Neural cell (in vitro differentiated cells): ENCODE results near the gene PTPRN2. TPM values are rescaled to one million over a fixed set of nuclear protein-coding genes. Genes with fewer than 3 reads are reported as not detected.

Experiments used
- H2AFZ ChIP-seq: fragments of 200-600, 300-800 bp; sonication (generic), shearing (Covaris generic); 2 replicates; pipeline ENCODE4 v1.6.0; 2014; ENCODE audit warnings: low read depth, mild to moderate bottlenecking, antibody characterized with exemption, low read length, moderate library complexity
- H3F3A ChIP-seq: fragments of 200-600 bp; shearing (Covaris generic); 2 replicates; pipeline ENCODE4 v1.6.1; 2016; ENCODE audit warnings: mild to moderate bottlenecking, moderate library complexity, mixed read lengths, antibody characterized with exemption, low read length; ENCODE audit not compliant: insufficient read depth, poor library complexity, severe bottlenecking
- H3K27ac ChIP-seq: fragments of 200-600, 300-800 bp; sonication (generic), shearing (Covaris generic); 2 replicates; pipeline ENCODE4 v1.5.1; 2014; ENCODE audit warnings: mild to moderate bottlenecking, low read length, moderate library complexity
- H3K27me3 ChIP-seq: fragments of 300-800, 200-600 bp; sonication (generic), shearing (Covaris generic); 2 replicates; pipeline ENCODE4 v1.6.0; 2014; ENCODE audit warnings: mild to moderate bottlenecking, low read depth, low read length, moderate library complexity; ENCODE audit not compliant: insufficient read depth
- H3K36me3 ChIP-seq: fragments of 300-800, 200-600 bp; sonication (generic), shearing (Covaris generic); 2 replicates; pipeline ENCODE4 v1.5.1; 2014; ENCODE audit warnings: mild to moderate bottlenecking, antibody characterized with exemption, low read length, moderate library complexity; ENCODE audit not compliant: insufficient read depth
- H3K4me2 ChIP-seq: fragments of 300-800, 200-600 bp; sonication (generic), shearing (Covaris generic); 2 replicates; pipeline ENCODE4 v1.6.0; 2014; ENCODE audit warnings: mild to moderate bottlenecking, low read length
- H3K4me3 ChIP-seq: fragments of 300-800, 200-600 bp; sonication (generic), shearing (Covaris generic); 2 replicates; pipeline ENCODE4 v1.5.1; 2014; ENCODE audit warnings: mild to moderate bottlenecking, low read length, moderate library complexity
- H3K79me2 ChIP-seq: fragments of 200-600 bp; shearing (Covaris generic); replicated peaks from 2 replicates; pipeline ENCODE4 v1.6.0; 2014; ENCODE audit warnings: mild to moderate bottlenecking, low read length, moderate library complexity; ENCODE audit not compliant: insufficient read depth
- H3K9ac ChIP-seq: fragments of 300-800, 200-600 bp; sonication (generic), shearing (Covaris generic); 2 replicates; pipeline ENCODE4 v1.6.1; 2016; ENCODE audit warnings: mild to moderate bottlenecking, low read length, mixed read lengths
- H3K9me2 ChIP-seq: fragments of 200-600 bp; shearing (Covaris generic); 2 replicates; pipeline ENCODE4 v1.6.1; 2016; ENCODE audit warnings: mild to moderate bottlenecking, low read length, mixed read lengths; ENCODE audit not compliant: insufficient read depth
- H3K9me3 ChIP-seq: fragments of 200-600, 300-800 bp; sonication (generic), shearing (Covaris generic); 2 replicates; pipeline ENCODE4 v1.6.1; 2016; ENCODE audit warnings: mild to moderate bottlenecking, mixed run types, low read length, moderate library complexity, mixed read lengths
- H4K20me1 ChIP-seq: fragments of 200-600 bp; shearing (Covaris generic); 2 replicates; pipeline ENCODE4 v1.6.1; 2016; ENCODE audit warnings: mild to moderate bottlenecking, mixed run types; ENCODE audit not compliant: insufficient read depth
- EP300 ChIP-seq: fragments of 450-650 bp; conservative IDR thresholded peaks from 2 replicates; pipeline ENCODE4 v1.6.1; 2014; ENCODE audit warnings: antibody characterized with exemption, mild to moderate bottlenecking, moderate library complexity; ENCODE audit not compliant: poor library complexity, severe bottlenecking
- EZH2 ChIP-seq: fragments of 200-600, 300-800 bp; shearing (Covaris generic), sonication (generic); IDR thresholded peaks from 2 replicates; pipeline ENCODE4 v1.6.1; 2014; ENCODE audit warnings: antibody characterized with exemption, low read length, borderline replicate concordance, mild to moderate bottlenecking; ENCODE audit not compliant: insufficient read depth, poor library complexity, severe bottlenecking
- MXI1 ChIP-seq: fragments of 450-650 bp; conservative IDR thresholded peaks from 2 replicates; pipeline ENCODE4 v1.6.1; 2014; ENCODE audit warnings: antibody characterized with exemption, mild to moderate bottlenecking; ENCODE audit not compliant: poor library complexity, severe bottlenecking
- POLR2AphosphoS5 ChIP-seq: IDR thresholded peaks from 2 replicates; pipeline ENCODE4 v1.6.1; 2012
- RAD21 ChIP-seq: fragments of 450-650 bp; conservative IDR thresholded peaks from 2 replicates; pipeline ENCODE4 v1.6.1; 2014; ENCODE audit warnings: antibody characterized with exemption, mild to moderate bottlenecking, moderate library complexity
- SMC3 ChIP-seq: fragments of 450-650 bp; conservative IDR thresholded peaks from 2 replicates; pipeline ENCODE4 v1.6.1; 2014; ENCODE audit warnings: antibody characterized with exemption, mild to moderate bottlenecking, moderate library complexity; ENCODE audit not compliant: poor library complexity
- TAF1 ChIP-seq: IDR thresholded peaks from 2 replicates; pipeline ENCODE4 v1.6.1; 2012; ENCODE audit warnings: low read depth
- polyA plus RNA-seq: library from polyadenylated mRNA; depleted of rRNA; stranded (reverse); fragments of >200 nt; gene quantifications from 2 replicates; pipeline ENCODE4 v1.2.3, GENCODE V29; 2014
- TF ChIP-seq, protein P1 (sequence below): IDR thresholded peaks from 2 replicates; pipeline ENCODE4 v1.6.1; 2012; ENCODE audit warnings: borderline replicate concordance
- TF ChIP-seq, protein P2 (sequence below): fragments of 450-650 bp; IDR thresholded peaks from 2 replicates; pipeline ENCODE4 v1.5.1; 2014; ENCODE audit warnings: antibody characterized with exemption, mild to moderate bottlenecking, moderate library complexity; ENCODE audit not compliant: poor library complexity, severe bottlenecking

Gene PTPRN2
- polyA plus RNA-seq, 1 donor from 2014 or later = 31.0 TPM

DNA sequence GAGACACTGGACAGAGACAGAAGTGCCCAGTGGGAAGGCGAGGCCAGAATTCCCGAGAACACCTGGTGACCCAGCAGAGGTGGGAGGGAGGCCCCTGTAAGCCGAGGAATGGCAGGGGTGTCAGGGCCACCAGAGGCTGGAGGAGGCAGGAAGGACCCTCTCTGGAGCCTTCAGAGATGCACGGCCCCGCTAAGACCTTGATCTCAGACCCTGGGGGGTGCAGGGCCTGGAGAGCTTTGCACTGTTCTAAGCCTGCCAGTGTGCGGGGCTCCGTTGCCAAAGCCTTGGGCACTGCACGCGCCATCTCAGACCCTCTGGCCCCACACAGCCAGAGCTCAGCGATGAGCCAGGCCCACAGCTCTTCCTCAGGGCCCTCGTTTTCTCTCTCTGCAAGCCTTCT, 557.1 kb downstream of the PTPRN2 start:
- Histone ChIP-seq H3K79me2 (no peaks in the 10 kb centered on the region), H3K27me3 (no peaks in the 10 kb centered on the region), H3K9ac (no peak overlapping the region), H3K27ac (no peak overlapping the region), H2AFZ (no peak overlapping the region), H4K20me1 (no peaks in the 10 kb centered on the region), H3K4me3 (no peak overlapping the region), H3K36me3 (no peaks in the 10 kb centered on the region), H3K4me2 (no peak overlapping the region), H3K9me2 (no peaks in the 10 kb centered on the region), H3F3A (peaks cover 4% of the 10 kb centered on the region), H3K9me3 (no peaks in the 10 kb centered on the region)
- no peak for TF ChIP-seq RAD21
- no peak for TF ChIP-seq EP300
- TF ChIP-seq, protein P1, sequence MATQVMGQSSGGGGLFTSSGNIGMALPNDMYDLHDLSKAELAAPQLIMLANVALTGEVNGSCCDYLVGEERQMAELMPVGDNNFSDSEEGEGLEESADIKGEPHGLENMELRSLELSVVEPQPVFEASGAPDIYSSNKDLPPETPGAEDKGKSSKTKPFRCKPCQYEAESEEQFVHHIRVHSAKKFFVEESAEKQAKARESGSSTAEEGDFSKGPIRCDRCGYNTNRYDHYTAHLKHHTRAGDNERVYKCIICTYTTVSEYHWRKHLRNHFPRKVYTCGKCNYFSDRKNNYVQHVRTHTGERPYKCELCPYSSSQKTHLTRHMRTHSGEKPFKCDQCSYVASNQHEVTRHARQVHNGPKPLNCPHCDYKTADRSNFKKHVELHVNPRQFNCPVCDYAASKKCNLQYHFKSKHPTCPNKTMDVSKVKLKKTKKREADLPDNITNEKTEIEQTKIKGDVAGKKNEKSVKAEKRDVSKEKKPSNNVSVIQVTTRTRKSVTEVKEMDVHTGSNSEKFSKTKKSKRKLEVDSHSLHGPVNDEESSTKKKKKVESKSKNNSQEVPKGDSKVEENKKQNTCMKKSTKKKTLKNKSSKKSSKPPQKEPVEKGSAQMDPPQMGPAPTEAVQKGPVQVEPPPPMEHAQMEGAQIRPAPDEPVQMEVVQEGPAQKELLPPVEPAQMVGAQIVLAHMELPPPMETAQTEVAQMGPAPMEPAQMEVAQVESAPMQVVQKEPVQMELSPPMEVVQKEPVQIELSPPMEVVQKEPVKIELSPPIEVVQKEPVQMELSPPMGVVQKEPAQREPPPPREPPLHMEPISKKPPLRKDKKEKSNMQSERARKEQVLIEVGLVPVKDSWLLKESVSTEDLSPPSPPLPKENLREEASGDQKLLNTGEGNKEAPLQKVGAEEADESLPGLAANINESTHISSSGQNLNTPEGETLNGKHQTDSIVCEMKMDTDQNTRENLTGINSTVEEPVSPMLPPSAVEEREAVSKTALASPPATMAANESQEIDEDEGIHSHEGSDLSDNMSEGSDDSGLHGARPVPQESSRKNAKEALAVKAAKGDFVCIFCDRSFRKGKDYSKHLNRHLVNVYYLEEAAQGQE = no peak
- TF ChIP-seq, protein P2, sequence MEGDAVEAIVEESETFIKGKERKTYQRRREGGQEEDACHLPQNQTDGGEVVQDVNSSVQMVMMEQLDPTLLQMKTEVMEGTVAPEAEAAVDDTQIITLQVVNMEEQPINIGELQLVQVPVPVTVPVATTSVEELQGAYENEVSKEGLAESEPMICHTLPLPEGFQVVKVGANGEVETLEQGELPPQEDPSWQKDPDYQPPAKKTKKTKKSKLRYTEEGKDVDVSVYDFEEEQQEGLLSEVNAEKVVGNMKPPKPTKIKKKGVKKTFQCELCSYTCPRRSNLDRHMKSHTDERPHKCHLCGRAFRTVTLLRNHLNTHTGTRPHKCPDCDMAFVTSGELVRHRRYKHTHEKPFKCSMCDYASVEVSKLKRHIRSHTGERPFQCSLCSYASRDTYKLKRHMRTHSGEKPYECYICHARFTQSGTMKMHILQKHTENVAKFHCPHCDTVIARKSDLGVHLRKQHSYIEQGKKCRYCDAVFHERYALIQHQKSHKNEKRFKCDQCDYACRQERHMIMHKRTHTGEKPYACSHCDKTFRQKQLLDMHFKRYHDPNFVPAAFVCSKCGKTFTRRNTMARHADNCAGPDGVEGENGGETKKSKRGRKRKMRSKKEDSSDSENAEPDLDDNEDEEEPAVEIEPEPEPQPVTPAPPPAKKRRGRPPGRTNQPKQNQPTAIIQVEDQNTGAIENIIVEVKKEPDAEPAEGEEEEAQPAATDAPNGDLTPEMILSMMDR = no peak
- no peak for TF ChIP-seq TAF1
- no peak for TF ChIP-seq SMC3
- TF ChIP-seq POLR2AphosphoS5 = no peak
- no peak for TF ChIP-seq EZH2
- TF ChIP-seq MXI1 = no peak

DNA sequence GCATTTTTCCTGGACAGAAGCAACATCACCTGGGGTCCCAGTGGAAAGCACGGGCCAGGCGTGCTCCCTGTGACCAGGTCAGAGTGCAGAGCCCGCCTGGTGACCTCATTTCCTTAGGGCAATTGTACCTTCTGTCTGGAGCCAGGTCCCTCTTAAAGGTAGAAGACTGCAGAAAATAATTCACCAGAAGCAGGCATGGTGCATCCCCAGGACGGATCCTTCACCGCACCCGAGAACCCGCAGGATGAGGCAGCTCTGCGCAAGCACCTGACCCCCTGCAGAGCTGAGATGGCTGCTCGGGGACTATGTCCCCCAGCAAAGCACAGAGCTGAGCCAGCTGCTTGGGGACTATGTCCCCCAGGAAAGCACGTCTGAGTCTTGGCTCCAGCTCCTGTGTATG, 557.6 kb downstream of the PTPRN2 start:
- Histone ChIP-seq H3K27me3 (no peaks in the 10 kb centered on the region), H4K20me1 (no peaks in the 10 kb centered on the region), H3K9me2 (no peaks in the 10 kb centered on the region), H2AFZ (no peak overlapping the region), H3F3A (peaks cover 4% of the 10 kb centered on the region), H3K9me3 (no peaks in the 10 kb centered on the region), H3K4me2 (no peak overlapping the region), H3K9ac (no peak overlapping the region), H3K27ac (peak overlapping the region; percentile 15), H3K36me3 (no peaks in the 10 kb centered on the region), H3K4me3 (no peak overlapping the region), H3K79me2 (no peaks in the 10 kb centered on the region)
- no peak for TF ChIP-seq MXI1
- TF ChIP-seq, protein P2 = no peak
- no peak for TF ChIP-seq RAD21
- TF ChIP-seq, protein P1 = no peak
- TF ChIP-seq EP300 = no peak
- no peak for TF ChIP-seq TAF1
- TF ChIP-seq POLR2AphosphoS5 = no peak
- TF ChIP-seq EZH2 = no peak
- TF ChIP-seq SMC3 = no peak
